HEK293 (cell line): Measurements from ENCODE around the gene MAP3K14.

Source experiments
- CTCF ChIP-seq: fragments of 450-650 bp; formaldehyde crosslinking; IDR thresholded peaks from 2 replicates; pipeline ENCODE4 v1.5.1; 2016; ENCODE audit warnings: missing biosample characterization, missing genetic modification characterization
- SP2 ChIP-seq: fragments of 450-650 bp; formaldehyde crosslinking; IDR thresholded peaks from 2 replicates; pipeline ENCODE4 v1.5.1; 2016; ENCODE audit warnings: missing biosample characterization, missing genetic modification characterization
- ZBTB1 ChIP-seq: fragments of 450-650 bp; formaldehyde crosslinking; IDR thresholded peaks from 2 replicates; pipeline ENCODE4 v1.5.1; 2016; ENCODE audit warnings: missing biosample characterization, missing genetic modification characterization
- ZNF23 ChIP-seq: fragments of 450-650 bp; formaldehyde crosslinking; IDR thresholded peaks from 2 replicates; pipeline ENCODE4 v1.5.1; 2016; ENCODE audit warnings: missing biosample characterization, missing genetic modification characterization, borderline replicate concordance
- ZNF24 ChIP-seq: fragments of 450-650 bp; formaldehyde crosslinking; IDR thresholded peaks from 2 replicates; pipeline ENCODE4 v1.5.1; 2016; ENCODE audit warnings: missing biosample characterization, missing genetic modification characterization
- ZNF274 ChIP-seq, 2 experiments: fragments of 200-500 bp in 1 of 2; fragments of 450-650 bp in 1 of 2; sonication (Bioruptor generic) in 1 of 2; formaldehyde crosslinking in 1 of 2; IDR thresholded peaks; 2 replicates each; pipeline versions ENCODE4 v1.5.1 to v1.6.1; 2014 to 2016; ENCODE audit warnings: borderline replicate concordance in 1 of 2, inconsistent platforms in 1 of 2, low read length in 1 of 2, missing biosample characterization in 1 of 2, missing genetic modification characterization in 1 of 2
- ZNF639 ChIP-seq: fragments of 450-650 bp; formaldehyde crosslinking; IDR thresholded peaks from 2 replicates; pipeline ENCODE4 v1.5.1; 2016; ENCODE audit warnings: missing biosample characterization, missing genetic modification characterization

DNA sequence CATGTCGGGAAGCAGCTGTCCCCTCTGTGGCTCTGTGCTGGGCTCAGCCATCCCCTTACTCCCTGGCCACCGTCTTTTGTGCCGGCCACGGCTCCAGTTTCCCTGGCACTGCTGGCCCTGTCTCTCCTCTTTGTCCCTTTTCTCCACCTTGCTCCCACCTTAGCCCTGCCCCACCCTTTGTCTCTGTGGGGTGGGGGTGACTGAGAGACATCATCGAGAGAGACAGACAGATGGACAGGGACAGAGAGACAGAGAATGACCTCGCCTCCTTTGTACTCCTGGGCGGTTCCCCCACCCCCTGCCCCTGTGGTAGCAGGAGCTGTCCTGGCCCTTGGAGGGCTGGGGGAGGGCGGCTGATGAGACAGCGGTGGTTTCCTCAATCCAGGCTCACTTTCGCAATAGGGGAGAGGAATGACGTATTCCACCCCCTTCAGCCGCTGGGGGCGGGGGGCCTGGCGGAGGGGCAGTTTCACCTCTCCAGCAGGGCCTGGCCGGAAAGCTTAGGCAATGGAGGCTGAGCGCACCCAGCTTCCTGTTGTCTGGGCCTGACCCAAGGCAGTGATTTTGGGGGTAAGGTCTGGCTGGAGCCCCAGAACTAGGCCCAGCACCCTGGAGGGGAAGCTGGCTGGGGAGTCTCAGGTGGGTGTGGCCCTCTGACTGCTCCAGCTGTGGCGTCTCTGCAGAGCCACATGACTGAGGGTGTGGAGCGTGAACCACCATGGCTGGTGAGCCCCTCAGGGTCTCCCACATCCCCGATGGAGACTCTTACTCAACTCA is 87.9 kb downstream of the MAP3K14 start:
- TF ChIP-seq ZNF274 (IDR thresholded peaks at IDR 0.05; ENCODE audit: low read length) (no peak), ZNF274 (tag by site-specific recombination; IDR thresholded peaks at IDR 0.05; ENCODE audit: borderline replicate concordance) (no peak), CTCF (tag by site-specific recombination) (no peak), ZBTB1 (tag by site-specific recombination) (no peak), ZNF23 (tag by site-specific recombination) (no peak), ZNF639 (tag by site-specific recombination) (no peak), SP2 (peak; percentile 52), ZNF24 (tag by site-specific recombination) (peak; percentile 41; the same call in 1 of the 2 replicates)
